HG03342 (cell line): ENCODE data around the gene SLC1A7.

ENCODE experiments used
- ATAC-seq: cut with Tn5 transposase; IDR thresholded peaks from one replicate; pipeline ENCODE4 v1.9.1; 2021; ENCODE audit warnings: mild to moderate bottlenecking, moderate library complexity; ENCODE audit not compliant: unreplicated experiment

SLC1A7 gene

DNA sequence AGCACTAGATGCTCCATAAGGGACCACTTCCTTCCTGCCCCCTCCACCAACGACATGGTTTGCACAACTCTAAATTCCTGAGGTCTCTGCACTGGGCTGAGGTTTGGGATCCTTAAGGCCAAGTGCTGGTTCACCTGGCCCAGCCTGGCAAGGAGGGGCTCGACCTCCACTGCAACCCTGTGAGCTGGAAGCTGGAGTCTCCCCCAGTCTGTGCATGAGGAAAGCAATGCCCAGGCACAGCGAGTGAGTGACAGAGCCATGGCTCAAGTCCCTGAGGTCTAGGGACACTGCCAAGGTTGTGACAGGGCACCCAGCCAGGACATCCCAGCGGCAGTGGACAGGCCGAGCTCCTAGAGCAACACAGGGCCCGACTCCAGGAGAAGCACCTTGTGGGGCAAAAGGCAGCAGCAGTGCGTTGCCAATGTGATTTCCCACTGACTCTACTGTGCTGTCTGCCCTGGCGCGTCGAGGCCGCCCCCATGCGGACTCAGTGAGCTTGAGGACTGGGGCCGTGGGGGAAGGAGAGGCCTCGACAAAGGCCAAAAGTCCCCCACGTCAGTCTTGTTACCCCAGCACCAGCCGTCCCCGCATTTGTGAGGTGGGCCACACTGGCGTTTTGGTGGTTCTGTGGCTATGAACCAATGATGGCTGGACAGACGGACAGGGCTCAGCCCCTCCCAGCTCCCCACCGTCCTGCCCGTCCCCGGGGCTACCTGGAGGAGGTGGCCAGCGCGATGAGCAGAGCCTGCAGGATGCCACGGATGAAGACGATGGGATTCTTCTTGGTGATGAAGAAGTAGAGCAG is 50.4 kb downstream of the SLC1A7 start:
- no peak for ATAC-seq

DNA sequence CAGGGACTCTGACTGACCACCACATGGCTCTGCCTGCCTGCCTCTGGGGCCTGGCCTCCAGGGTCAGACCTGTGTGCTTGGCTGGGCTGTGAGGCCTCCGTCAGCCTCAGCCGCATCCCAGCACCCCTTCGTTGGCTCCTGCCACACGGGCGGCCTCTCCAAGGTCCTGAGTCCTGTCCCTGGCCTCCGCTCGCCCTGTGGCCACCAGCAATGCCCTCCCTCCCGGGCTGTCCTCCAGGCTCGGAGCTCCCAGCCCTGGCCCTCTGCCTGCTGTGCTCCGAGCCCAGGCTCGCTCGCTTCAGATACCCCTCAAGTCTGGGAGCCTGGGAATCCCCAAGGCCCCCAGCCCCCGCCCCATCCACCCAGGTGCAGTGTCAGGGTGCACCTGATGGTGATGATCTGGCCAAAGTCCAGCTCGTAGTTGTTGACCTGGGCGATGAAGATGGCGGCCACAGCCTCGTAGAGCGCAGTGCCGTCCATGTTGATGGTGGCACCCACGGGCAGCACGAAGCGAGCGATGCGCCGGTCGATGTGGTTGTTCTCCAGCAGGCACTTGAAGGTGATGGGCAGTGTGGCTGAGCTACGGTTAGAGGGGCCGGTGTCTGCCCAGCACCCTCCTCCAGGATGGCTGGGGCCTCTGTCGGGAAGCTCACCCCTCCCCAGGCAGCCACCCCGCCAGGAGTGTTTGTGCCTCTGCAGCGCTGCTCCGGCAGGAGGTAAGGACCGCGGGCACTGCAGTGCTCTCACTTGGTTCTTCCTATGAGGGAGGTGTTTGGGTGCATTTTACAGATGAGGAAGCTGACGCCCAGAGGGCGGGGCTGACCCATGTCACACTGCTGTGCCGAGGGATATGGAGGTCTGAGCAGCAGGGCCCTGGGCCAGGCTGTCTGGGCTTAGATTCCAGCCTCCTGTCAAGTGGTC is 52.0 kb downstream of the SLC1A7 start:
- ATAC-seq: no peak

DNA sequence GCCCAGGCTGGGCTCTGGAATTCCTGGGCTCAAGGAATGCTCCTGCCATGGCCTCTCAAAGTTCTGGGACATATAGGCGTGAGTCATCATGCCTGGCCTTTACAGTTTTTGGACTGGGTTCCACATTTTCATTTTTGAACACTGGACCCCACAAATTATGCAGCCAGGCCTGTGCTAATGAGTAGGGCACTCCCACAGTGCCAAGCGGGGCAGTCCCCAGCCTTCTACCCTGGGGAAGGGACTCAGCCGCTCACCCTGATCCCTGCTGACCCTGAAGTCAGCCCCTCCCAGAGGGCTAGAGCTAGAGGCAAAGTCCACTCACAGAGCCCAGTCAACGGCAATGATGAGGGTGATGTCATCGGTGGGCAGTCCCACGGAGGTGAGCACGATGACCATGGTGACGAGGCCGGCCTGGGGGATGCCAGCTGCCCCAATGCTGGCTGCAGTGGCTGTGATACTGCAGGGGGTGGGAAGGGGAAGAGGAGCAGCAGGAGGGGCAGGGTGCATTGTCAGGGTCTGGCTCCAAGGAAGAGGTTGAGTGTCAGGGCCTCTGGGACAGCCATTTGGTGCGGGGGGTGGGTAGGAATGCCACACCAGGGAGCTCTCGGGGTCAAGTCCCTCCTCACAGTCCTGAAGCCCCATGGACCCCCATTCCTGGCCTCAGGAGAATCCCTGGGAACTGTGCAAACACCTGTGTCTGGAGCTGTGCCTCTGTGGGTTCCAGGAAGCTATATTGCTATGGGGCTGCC is 52.8 kb downstream of the SLC1A7 start:
- no peak for ATAC-seq

DNA sequence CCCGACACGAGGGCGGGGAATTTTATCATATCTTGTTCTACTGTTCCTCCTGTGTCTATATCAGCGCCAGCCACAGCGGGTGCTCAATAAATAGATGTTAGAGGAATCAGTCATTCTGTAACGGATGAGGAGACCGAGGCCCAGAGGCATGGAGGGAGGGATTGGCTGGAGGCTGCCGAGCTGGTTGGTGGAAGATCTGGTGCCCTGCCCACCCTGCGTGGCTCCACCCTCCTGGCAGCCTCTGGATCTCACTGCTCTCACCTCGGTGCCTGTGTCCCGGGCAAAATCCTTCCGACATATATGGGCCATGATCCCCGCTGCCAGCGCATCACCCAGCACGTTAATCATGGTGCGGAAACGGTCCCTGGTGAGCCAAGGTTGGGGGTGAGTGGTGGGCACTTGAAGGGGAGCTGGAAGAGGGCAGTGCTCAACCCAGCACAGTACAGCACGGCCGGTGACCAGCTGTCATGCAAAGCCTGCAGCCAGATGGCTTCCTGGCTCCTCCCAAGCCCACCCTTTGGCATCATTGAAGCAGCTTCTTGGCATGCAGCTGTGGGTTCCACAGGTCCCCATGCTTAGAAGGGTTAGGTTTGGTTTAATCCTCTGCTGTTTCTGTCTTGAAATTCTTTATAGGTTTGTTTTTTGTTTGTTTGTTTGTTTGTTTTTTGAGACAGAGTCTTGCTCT is 53.7 kb downstream of the SLC1A7 start:
- ATAC-seq: no peak

DNA sequence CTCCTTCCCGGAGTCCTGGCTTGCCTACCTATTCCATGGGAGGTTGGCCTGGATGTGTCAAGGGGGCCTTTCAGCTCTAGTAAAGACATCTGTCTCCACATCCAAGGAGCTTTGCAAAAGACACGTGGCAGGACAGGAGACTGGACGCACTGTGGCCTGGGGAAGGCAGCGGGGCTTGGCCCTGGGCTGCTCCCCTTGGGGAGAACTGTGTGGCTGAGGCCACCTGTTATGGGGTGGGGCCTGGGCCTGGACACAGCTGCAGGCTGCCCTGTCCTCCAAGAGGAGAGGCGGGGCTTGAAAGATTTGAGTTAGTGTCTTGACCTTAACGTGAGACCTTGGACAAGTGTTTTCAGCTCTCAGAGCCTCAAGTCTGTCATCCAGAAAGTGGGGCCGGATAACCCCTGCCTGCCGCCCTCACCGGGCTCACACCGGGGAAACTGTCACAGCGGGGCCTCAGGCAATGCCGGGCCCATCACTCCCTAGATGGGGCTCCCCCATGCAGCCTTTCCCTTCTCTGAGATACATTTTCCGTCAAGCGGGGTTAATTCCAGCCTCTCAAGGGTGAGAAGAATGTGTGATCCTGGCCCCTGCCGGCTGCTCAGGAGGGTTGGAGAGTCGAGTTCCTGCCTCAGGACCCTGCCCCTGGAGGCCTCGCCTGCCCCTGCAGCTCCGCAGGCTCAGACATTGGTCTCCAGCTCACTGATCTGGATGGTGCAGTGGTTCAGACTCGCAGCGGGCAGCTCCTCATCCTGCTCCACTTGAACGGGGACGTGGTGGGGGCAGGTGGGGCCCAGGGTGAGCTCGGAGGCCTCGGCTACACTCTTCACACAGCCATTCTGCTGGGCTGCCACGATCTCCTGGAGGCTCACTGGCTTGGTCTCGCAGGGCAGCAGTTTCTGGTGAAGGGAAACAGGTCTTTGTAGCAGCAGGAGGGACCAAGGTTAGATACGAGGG is 54.8 kb downstream of the SLC1A7 start:
- ATAC-seq: no peak

DNA sequence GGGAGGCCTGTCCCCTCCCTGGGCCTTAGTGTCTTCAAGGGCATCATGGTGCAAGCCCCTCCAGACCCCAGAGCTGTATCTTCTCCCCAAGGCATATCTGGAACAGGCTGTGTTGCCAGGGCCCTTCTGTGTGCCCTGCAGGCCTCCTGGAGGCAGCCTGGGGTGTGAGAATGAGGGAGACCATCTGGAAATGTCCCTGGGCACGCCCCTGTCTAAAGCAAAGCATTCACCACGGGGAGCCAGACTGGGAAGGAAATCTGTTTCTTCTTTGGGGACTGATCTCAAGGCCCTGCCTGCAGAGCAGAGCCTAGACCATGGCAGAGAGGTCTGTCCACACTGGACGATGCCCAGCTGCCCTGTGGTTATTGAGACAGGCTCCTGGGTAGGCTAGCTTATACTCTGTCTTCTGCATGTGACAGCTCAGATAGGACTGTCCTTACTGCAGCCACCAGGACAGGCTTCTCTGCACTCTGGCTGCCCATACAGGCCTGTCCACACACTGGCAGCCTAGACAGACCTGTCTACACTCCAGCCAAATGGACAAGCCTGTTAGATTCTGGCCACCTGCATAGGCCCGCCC is 55.9 kb downstream of the SLC1A7 start:
- ATAC-seq: no peak

DNA sequence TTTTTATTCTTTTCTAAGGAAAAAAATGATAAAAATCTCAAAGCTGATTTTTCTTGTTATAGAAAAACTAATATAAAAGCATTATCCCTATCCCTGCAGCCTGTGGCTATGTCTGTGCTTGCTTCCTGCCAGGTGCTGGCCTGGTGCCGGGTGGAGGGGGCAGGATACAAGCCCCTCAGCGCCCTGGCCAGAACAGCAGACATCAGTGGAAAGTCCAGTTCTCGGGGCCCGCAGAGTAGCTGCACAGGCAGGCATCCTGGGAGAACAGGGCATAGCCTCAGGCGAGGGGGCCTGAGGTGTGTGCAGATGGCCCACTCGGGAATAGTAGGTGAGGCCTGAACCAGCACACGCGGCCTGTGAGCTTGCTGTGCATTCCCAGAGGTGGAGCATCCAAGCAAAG is 57.0 kb downstream of the SLC1A7 start:
- no peak for ATAC-seq

DNA sequence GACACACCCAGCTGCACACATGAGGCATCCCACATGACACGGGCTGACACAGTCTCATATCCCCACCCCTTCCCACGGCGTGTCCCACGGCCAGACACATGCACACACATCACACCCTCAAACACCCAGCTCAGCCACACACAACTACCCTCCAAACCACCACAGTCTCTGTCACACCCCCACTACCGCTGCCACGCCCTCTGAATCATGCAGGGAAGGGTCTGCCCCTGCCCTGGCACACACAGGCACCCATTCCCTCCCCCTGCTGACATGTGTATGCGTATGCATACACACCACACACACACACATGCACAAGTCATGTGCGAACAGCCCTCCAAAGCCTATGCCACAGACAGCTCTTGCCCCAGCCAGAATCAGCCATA is 57.9 kb downstream of the SLC1A7 start:
- no peak for ATAC-seq

DNA sequence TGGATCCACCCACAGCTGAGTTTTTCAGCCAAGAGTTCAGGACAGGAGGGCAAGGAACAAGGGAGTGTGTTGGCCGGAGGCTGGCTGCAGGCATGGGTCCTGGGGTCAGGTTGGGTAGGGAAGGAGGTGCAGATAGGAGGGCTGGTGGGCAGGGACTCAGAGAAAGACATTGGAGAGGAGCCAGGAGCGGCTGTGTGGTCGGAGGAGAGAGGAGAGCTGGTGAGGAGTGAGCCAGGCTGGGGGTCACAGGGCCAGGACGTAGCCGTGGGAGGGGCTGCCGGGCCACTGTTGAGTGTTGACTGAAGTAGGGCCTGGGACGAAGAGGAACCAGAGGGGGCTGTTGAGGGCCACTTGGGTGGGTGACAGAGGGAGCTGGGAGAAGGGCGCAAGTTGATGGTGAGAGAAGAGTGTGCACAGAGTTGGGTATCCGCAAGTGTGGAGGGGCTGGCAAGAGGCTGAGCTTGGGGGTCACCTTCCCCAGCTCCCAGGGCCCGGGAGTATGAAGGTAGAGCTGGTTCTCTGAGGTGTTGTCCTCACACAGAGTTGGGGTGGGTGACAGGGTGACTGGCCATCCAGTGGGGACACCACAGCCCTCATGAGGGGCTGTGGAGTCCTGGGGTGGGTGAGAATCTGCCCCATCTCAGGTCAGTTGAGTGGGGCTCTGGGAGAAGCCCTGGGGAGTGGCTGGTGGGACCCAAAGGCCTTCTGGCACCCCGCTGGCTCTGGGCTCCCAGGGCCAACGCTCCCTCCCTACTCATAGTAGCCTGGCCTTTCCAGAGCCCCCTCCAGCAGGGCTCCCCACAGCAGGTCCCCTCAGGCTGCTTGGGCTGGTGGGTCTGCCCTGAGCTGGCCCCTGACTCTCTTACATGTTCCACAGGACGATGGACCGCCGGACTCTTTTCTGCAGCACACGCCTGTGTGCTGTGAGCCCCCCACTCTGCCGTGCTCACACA is 58.5 kb downstream of the SLC1A7 start:
- ATAC-seq: no peak

DNA sequence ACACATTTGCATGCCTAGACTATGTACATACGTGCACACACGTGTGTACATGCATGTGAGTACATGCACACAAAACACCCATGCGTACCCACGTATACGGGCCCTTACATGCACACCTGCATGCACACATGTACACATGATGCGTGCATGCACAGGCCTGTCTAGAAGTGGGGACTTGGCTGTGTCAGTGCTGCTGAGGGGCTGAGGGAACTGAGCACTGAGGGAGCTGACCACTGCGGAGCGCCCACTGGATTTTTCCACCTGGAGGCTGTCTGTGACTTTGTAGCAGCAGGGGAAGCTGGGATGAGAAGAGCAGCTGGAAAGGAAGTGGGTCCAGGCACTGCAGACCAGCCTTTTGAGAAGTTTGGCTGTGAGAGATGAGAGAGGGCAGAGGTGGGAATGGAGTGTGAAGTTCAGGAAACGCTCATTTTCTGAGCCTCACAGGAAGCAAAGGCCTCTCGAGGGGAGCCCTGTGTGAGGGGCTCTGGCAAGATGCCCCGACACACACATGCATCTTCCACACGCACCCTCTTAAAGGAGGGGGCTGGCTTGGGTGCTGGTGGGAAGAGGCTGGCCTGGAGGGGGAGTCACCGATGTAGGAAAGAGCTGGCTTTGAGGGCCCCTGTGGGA is 59.5 kb downstream of the SLC1A7 start:
- no peak for ATAC-seq

DNA sequence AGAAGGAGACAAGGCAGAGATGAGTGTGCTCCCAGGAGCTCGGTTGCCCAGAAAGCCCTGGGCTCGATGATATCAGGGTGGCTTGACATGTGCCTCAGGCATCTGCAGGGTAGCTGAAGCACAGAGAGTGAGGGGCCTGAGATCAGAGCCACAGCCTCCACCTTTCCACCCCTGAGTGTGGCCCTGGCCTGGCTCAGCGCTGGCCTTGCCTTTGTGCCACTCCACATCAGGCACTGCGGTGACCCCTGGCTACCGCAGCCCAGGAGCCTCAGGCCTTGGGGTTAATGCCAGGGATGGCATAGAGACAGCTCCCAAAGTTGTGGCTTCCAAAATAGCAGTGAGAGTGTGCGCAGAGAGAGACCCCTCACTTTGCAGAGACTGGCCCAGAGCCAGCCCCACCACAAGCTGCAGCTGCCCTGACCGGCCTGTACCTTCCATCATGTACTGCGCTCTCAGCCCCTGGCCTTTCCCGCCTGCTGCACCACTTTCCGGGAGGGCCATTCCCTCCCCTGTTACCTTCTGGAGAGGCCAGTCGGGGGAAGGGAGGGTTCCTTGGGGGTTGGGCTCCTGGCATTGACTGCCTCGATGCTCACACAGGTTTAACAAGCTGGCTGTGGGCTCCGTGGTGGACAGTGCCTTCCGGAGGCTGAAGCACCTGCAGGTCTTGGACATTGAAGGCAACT is 60.9 kb downstream of the SLC1A7 start:
- ATAC-seq: no peak

DNA sequence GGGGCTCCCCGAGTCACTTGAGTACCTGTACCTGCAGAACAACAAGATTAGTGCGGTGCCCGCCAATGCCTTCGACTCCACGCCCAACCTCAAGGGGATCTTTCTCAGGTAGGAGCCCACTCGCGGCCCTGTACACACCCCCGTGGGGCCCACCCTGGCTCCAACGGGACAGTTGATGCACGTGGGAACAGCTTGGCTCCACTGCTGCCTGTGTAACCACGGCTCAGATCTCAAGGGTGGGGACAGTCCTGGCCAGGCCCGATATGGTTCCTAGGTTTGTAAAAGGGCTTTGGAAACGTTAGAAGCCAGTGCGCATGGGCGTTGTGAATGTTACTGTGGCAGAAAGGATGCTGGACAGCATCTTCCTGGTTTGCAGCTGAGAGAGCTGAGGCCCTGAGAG is 61.7 kb downstream of the SLC1A7 start:
- no peak for ATAC-seq

DNA sequence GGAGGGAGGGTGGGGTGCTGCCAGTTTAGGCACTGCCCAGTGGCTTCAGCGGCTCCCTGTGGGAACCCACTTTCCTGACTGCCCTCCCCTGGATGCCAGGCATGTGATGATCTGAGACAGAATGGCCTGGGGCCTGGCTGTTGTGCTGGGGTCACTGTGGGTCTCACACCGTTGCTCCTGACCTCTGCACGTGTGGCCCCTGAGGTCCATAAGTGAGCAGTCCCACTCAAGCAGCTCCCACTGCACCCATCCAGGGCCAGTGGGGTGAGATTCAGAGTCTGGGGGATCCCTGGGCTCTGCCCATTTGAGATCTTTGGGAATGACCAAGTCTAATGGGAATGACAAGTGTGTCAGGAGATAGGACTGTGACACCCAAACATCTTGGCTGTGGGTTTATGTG is 62.4 kb downstream of the SLC1A7 start:
- no peak for ATAC-seq

DNA sequence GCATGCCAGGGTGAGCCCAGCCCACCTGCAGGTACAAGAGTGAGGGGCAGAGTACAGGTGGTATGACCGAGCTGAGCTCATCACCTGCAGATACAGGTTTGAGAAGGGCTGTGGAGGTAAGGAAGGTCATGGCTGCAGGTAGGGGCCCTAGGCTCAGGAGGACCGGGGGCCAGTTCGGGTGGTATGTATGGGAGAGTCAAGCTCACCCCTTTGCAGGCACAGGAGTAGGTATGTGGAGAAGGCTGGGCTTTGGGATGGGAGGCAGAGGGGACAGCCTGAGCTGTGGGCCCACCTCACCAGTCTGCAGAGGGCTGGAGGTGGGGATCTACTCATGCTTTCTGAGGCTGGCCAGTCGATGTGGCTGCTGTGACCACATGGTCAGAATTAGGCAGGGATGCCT is 63.2 kb downstream of the SLC1A7 start:
- ATAC-seq: no peak

DNA sequence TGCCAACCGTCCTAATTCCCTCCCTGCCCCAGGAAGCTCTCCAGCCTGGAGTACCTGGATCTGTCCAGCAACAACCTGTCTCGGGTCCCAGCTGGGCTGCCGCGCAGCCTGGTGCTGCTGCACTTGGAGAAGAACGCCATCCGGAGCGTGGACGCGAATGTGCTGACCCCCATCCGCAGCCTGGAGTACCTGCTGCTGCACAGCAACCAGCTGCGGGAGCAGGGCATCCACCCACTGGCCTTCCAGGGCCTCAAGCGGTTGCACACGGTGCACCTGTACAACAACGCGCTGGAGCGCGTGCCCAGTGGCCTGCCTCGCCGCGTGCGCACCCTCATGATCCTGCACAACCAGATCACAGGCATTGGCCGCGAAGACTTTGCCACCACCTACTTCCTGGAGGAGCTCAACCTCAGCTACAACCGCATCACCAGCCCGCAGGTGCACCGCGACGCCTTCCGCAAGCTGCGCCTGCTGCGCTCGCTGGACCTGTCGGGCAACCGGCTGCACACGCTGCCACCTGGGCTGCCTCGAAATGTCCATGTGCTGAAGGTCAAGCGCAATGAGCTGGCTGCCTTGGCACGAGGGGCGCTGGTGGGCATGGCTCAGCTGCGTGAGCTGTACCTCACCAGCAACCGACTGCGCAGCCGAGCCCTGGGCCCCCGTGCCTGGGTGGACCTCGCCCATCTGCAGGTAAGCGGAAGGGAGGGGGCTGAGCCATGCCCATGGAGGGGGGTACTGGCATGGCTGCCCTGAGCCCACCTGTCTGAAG is 63.9 kb downstream of the SLC1A7 start:
- no peak for ATAC-seq

DNA sequence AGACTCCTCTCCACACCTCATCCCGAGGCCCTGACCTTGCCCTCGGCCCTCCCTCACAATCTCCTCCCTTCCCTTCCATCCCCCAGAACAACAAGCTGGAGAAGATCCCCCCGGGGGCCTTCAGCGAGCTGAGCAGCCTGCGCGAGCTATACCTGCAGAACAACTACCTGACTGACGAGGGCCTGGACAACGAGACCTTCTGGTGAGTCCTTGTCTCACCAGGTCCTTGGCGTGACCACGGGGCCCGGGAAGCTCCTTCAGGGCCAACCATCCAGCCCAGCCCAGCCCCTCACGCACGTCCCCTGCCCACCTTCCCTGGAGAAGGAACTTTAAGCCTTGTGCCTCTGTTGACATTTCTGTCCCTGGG is 64.9 kb downstream of the SLC1A7 start:
- ATAC-seq: no peak
